Hepatocyte (in vitro differentiated cells): ENCODE data around the gene NKIRAS1.

ENCODE experiments used
- EZH2phosphoT487 ChIP-seq: fragments of 200-600 bp; sonication (generic); IDR thresholded peaks from one replicate; pipeline ENCODE4 v1.6.1; 2018; ENCODE audit warnings: antibody characterized with exemption, mild to moderate bottlenecking, low read depth, moderate library complexity; ENCODE audit not compliant: unreplicated experiment, severe bottlenecking
- TF ChIP-seq, protein P1 (sequence below): fragments of 200-600 bp; sonication (generic); IDR thresholded peaks from 2 replicates; pipeline ENCODE4 v1.5.1; 2016; ENCODE audit warnings: antibody characterized with exemption, mild to moderate bottlenecking; ENCODE audit not compliant: poor library complexity

DNA sequence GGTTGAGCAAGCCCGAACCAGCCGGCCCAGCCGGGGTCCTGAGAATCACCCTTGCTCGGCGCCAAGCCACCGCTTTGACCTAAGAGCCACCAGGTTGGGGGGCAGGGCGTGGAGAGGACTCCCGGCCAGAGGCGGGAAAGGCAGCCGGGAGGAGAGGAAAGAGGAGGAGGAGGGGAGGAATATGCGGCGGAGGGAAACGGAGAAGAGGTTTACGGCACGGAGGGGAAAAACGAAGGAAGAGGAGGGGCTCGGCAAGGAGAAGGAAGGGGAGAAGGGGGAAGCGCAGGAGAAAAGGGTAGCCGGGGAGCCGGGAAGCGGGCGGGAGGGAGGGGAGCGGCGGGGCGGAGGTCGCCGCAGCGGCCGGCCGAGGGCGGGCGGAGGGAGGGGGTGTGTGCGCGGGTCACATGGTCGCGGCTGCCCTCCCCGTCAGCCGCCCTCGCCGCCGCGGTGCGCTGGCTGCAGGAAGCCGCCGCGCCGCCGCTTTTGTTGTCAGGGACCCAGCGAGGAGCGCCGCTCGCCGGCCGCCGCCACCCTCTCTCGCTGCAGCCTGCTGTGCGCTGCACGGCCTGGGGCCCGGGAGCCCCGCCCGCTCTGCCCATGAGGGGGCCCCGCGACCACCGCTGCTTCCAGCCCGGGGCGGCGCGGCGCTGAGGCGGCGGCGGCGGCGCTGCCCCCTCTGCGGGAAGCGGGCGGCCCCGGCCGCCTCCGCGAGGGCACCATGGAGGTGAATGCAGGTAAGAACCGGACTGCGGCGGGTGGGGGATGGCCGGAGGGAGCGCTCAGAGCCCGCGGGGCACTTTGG lies 28.3 kb upstream of the NKIRAS1 start, which contains the start of gene NR1D2:
- TF ChIP-seq, protein P1, sequence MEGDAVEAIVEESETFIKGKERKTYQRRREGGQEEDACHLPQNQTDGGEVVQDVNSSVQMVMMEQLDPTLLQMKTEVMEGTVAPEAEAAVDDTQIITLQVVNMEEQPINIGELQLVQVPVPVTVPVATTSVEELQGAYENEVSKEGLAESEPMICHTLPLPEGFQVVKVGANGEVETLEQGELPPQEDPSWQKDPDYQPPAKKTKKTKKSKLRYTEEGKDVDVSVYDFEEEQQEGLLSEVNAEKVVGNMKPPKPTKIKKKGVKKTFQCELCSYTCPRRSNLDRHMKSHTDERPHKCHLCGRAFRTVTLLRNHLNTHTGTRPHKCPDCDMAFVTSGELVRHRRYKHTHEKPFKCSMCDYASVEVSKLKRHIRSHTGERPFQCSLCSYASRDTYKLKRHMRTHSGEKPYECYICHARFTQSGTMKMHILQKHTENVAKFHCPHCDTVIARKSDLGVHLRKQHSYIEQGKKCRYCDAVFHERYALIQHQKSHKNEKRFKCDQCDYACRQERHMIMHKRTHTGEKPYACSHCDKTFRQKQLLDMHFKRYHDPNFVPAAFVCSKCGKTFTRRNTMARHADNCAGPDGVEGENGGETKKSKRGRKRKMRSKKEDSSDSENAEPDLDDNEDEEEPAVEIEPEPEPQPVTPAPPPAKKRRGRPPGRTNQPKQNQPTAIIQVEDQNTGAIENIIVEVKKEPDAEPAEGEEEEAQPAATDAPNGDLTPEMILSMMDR, result no peak
- TF ChIP-seq EZH2phosphoT487, result no peak
